GM19035 (cell line): ENCODE results near the gene NKTR.

Source experiments
- ATAC-seq: cut with Tn5 transposase; IDR thresholded peaks from one replicate; pipeline ENCODE4 v1.9.1; 2021; ENCODE audit not compliant: unreplicated experiment

NKTR gene

DNA sequence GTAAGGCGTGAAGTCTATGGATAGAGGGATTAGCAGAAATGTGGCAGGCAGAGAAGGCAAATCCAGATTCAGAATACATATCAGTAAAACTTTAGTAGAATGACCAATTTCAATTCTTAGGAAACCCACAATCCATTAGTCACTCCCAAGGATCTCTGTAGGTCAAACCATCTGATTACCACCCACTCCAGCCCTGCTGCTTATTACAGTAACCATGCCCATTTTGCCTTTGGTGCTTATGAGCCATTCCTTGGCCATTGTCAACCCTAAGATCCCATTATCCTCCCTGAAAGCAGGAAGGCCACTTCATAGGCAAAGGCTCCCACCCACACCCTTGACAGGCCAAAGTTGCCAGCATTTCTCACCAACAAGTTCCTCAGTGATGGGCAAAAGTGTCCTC, 79.8 kb downstream of the NKTR start:
- ATAC-seq, result no peak

DNA sequence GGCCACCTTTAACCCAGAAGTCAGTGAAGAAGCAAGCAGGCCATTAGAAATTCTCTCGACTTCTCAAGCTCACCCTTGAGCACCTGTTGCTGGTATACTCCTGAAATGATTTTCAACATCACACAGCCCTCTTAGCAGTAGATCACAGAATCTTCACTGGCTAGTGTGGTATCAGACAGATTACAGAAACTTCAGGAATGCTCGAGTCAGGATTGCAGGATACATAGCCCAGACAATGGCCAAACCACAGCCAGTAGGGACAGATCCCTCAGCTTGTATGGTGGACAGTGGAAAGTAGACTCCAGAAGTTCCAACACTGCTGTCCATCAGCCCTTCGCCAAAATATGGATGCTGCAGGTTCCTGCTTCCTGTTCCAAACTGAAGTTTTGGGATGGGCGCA, 80.3 kb downstream of the NKTR start:
- ATAC-seq, result no peak

DNA sequence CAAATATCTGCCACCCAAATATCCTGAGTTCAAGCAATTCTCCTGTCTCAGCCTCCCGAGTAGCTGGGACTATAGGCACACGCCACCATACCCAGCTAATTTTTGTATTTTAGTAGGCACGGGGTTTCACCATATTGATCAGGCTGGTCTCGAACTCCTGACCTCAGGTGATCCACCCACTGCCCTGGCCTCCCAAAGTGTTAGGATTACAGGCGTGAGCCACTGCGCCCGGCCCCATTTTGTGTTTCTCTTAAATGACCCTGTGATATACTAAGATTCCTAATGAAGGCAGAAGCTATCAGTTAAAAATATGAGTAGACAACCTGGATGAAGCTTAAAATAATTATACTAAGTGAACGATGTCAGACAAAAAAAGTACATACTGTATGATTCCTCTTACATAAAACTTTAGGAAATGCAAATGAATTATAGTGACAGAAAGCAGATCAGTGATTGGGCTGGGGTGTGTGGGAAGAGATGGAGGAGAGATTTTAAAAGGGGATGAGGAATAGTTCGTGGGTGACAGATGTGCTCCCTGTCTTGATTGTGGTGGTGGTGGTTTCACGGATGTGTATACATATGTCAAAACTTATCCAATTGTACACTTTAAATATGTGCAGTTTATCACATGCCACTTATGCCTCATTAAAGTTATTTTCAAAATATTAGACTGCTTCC, 81.0 kb downstream of the NKTR start:
- no peak for ATAC-seq

DNA sequence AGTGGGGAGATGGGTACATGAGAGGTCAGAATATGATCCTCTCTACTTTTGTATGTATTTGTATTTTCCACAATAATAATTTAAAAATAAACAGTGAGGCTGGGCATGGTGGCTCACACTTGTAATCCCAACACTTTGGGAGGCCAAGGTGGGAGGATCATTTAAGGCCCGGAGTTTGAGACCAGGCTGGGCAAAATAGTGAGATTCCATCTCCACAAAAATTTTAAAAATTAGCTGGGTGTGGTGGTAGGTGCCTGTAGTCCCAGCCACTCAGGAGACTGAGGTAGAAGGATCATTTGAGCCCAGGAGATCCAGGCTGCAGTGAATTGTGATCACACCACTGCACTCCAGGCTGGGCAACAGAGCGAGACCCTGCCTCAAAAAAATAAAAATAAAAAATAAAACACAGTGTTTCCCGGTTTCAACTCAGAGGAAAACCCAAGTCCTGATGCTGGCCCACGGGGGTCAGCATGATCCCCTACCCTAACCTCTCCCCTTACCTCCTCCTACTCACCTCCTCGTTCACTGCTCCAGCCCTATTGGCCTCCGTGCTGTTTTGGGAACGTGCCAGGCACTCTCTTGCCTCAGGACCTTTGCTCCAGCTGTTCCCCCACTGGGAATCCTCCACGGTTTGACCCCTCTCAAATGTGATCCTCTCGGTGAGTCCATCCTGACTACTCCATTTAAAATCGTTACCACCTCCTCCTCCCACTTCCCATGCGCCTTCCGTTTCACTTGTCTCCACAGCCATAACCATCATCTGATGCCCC, 82.0 kb downstream of the NKTR start:
- ATAC-seq, result no peak

DNA sequence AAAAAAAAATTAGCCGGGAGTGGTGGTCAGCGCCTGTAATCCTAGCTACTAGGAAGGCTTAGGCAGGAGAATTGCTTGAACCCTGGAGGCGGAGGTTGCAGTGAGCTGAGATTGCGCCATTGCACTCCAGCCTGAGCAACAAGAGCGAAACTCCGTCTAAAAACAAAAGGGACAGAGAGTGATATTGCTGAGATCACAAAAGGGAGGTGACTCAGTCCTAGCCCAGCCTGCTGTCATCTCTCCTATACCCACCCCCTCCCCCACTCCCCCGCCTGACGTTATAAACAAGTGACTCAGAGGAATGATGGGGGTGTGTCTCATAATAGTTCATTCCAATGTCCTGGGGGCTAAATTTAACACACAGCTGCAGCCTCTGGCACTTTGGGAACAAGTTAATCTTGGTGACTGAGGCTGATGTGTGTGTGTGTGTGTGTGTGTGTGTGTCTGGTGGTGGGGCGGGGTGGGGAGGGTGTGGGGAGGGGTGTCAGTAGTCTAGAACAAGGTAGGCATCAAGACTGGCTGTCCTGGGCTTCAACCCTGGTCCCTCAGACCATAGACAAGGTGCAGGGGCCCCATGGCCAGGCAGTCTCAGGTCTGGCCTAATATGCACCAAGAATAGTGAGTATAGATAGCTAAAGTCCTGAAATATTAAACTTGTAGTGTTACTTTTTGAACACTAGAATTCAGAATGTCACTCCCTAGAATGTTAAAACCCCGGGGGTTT, 83.6 kb downstream of the NKTR start:
- no peak for ATAC-seq

DNA sequence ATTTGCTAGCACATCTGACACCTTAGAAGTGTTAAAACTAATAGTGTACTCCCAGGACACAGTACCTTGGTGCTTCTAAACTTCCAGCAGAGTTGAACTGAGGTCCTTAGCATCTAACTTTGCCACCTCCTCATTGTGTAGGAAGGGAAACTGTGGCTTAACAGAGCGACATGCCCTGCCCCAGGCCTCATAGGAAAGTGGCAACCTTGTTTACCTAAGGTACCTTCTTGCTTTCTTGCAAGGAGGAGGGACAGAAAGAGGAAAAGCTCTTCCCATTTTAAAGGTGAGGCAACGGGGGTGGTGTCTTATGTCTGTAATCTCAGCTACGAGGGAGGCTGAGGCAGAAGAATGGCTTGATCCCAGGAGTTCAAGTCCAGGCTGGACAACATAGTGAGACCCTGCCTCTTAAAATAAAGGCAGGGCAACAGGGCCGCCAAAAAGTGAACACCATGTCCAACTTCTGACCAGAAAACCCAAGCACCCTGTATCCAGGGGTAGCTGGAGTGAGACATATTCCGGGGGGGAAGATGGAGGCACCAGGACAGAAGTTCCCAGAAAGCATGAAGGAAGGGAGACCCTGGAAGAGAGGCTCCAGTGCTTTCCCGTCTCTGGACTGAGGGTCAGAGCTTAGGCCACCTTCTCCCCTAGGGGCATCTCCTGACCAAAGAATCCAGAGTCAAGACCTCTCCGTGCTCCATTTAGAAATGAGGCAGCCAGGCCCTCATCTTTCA, 84.3 kb downstream of the NKTR start:
- ATAC-seq, result no peak

DNA sequence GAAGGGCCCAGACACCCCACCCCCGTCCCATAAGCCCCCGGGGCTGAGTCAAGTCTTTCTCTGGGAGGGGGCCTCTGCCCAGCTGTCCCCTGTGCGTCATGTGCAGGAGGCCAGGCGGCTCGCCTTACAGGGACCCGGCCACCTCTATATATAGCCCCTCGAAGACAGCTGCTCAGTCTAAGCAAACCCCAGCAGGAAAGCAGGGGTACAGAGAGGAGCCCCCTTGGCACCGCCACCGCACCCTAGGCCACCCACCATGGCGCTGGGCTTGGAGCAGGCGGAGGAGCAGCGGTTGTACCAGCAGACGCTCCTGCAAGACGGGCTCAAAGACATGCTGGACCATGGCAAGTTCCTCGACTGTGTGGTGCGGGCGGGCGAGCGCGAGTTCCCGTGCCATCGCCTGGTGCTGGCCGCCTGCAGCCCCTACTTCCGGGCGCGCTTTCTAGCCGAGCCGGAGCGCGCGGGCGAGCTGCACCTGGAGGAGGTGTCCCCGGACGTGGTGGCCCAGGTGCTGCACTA, 84.9 kb downstream of the NKTR start, which contains the start of gene KLHL40:
Gene KLHL40 (plus strand): TSS at position 175 of the 519 bp plus-strand sequence. CDS start 82 bp downstream, at position 257.
- ATAC-seq, result no peak

DNA sequence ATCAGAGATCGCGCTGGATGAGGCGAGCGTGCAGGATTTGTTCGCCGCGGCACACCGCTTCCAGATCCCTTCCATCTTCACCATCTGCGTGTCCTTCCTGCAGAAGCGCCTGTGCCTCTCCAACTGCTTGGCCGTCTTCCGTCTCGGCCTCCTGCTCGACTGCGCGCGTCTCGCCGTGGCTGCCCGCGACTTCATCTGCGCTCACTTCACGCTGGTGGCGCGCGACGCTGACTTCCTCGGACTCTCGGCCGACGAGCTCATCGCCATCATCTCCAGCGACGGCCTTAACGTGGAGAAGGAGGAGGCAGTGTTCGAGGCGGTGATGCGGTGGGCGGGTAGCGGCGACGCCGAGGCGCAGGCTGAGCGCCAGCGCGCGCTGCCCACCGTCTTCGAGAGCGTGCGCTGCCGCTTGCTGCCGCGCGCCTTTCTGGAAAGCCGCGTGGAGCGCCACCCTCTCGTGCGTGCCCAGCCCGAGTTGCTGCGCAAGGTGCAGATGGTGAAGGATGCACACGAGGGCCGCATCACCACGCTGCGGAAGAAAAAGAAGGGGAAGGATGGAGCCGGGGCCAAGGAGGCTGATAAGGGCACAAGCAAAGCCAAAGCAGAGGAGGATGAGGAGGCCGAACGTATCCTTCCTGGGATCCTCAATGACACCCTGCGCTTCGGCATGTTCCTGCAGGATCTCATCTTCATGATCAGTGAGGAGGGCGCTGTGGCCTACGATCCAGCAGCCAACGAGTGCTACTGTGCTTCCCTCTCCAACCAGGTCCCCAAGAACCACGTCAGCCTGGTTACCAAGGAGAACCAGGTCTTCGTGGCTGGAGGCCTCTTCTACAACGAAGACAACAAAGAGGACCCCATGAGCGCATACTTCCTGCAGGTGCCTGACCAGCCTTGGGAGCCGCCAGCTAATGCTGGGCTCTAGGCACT, 85.7 kb downstream of the NKTR start:
- ATAC-seq, result no peak

DNA sequence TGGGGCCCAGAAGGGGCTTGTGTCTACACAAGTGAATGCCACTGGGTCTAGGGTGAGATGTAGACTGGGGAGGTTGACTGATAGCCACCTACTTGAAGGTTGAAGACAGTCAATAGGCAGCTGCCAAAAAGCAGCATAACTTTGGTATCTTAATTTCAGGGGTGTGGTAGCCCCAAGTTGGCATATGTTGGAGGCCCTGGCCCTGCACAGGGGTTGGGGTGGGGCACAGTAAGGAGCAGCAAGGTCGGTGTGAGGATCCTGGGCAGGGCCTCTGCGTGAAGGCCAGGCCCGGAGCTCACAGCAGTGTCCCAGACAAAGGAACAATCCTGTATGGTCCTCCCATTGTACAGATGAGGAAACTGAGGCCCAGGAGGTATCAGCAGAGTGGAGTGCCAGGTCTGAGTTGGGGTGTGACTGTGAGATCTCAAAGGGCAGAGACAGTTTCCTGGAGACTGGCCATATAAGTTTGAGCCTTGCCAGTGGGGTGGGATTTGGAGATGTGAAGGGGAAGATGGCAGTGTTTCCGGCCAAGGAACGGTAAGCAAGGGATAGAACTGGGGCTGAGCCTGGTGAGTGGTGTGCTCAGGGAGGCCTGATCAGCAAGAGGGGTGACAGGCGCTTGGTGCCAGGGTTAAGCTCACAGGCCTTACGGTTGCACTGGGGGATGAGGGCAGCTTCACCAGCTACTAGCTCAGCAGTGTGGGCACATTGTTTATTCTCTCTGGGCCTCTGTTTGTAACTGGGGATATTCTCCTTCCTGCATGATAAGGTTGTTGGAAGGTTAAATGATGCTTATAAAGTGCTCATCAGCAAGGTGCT, 86.6 kb downstream of the NKTR start:
- ATAC-seq, result no peak

DNA sequence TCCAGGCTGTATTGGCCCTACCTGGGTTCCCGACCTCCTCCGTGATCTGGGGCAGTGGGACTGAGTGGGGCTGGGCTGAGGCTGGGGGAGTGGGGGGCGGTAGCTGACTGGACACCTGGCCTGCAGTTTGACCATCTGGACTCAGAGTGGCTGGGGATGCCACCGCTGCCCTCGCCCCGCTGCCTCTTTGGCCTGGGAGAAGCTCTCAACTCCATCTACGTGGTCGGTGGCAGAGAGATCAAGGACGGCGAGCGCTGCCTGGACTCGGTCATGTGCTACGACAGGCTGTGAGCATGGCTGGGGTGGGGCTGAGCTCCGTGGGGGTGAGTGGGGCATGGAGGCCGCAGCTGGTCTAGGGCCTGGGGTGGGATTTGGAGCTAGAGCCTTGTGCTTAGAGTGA, 87.5 kb downstream of the NKTR start:
- no peak for ATAC-seq

DNA sequence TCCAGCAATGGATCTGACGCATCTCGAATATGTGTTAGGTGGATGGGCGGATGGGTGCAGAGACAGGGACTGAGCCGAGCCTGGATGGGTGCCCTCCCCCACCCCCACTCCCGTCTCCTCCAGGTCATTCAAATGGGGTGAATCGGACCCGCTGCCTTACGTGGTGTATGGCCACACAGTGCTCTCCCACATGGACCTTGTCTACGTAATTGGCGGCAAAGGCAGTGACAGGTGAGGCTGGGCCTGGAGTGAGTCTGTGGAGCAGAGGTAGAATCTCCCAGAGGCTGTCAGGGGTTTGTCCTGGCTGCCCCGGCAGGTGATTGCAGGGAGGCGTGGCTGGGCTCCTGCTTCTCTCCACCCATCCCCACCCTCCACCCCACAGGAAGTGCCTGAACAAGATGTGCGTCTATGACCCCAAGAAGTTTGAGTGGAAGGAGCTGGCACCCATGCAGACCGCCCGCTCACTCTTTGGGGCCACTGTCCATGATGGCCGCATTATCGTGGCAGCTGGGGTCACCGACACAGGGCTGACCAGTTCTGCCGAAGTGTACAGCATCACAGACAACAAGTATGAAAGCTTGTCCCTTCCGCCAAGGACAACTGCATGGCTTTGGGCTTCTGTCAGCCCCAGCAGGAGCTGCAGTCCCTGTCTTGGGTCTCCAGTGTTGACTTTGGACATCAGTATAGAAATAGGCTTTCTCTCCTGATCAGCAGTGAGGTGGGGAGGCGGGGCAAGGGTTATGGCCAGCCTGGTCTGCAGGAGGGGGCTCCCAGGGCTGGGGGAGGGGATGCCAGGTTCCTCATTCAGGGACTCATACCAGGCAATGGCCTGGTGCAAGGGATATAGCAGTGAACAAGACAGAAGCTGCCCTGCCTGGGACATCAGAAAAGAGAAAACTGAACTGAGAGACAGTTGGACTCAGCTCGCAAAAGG, 88.3 kb downstream of the NKTR start:
- ATAC-seq, result no peak

DNA sequence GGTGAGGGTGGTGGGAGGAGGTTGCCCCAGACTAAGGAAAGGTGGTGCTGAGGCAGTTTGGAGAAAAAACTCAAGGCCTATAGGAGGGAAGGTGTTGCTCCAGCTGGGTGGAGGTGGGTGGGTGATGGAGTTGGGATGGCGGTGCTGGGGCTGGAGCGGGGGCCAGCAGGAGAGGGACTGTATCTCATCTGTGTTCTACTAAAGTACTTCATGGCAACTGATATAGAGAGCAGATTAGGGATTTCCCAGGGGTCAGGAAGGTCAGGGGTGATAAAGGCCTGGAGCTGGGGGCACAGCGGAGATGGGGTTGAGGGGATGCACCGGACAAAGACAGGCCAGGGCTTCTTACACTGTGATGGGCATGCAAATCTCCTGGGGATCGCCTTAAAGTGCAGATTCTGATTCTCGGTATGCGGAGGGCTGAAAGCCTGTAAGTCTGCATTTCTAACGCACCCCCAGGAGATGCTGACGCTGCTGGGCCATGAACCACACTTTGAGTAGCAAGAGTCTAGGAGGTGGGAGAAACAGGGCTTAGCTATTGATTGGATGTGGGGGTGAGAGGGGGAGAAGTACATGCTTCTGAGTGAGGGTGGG, 89.0 kb downstream of the NKTR start:
- ATAC-seq, result no peak

DNA sequence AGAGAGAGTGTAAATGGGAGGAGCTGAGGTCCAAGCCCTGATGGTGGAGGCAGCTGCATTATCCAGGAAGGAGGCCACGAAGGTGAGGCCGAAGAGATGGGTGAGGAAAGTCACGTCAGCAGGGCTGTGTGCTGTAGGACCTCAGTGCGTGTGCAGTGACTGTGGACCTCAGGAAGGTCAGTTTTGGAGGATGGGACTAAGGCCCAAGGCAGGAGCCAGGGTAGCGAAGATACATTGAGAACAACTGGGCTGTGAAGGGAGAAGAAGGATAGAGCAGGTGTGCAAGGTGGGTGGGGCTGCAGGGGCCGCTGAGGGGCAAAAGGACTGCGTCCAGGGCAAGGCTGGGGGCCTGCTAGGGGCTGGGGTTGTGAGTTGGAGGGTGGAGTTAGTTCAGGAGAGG, 89.7 kb downstream of the NKTR start:
- no peak for ATAC-seq

DNA sequence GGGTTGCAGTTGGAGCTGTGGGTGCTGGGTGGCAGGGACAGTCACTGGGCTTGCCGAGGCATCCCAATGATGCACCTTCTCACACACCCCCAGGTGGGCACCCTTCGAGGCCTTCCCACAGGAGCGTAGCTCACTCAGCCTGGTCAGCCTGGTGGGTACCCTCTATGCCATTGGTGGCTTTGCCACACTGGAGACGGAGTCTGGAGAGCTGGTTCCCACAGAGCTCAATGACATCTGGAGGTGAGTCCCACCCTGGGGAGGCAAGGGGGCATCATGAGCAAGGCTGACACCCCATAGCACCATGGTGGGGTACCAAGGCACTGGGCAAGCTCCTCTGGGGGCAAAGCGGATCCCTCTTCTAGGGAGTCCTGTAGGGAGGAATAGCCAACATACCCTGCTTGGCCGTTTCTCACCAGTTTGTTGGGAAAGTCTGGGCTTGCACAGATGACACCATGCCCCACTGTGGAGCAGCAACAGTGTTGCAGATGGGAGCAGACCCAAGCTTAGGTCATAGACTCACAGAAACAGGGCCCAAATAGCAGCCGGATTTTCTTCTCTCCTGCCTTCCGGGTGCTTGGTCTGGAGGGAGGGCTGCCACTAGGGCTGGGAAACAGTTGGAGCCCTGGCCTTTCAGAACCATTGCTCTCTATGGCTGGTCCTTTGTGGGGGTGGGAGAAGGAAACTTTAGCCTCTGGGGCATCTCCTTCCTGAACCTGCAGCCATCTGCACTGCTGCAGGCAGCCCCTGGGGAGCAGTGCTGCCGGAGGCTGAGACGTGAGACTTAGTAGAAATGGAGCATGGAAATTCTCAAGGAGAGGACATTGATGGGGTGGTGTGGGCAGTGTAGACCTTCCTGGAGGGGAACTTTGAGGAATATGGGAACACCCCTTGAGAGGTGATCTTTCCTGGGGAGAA, 90.5 kb downstream of the NKTR start:
- ATAC-seq, result no peak

DNA sequence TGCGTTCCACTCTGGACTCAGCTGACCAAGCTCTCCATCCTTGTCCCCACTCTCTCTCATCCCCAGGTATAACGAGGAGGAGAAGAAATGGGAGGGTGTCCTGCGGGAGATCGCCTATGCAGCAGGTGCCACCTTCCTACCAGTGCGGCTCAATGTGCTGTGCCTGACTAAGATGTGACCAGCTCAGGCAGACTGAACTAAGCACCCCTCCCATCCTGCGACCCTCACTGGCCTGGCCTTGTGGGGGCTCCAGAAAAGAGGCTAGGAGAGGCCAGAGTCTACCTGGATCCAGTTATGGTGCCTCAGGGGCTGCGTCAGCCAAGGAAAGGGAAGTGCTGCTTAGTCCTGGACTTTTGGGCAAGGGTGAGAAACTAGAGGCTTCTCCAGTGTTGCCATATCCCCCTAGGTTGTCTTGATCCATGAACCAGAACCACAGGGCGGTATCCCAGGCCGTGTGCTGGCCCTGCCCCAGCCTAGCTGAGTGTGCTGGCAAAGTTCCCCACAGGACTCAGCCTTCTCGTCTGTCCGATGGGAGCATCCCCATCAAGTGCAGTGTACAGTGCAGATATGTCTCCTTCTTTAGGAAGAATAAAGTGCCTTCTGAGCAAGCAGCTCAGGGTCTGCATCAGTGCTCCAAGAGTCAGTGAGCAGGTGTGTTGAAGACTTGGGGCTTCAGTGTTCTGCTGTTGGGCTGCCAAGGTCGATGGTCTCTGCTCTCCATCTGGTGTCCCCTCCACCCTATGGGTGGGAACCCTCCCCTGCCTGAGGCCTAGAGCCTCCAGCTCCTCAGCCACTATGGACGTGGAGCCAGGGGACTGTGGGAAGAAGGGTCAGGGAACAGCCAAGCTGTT, 91.6 kb downstream of the NKTR start:
- ATAC-seq, result no peak
